ENCODE results near the gene C21orf58.

Gene C21orf58

GRCh38 chr21:46264690-46265144, 59.0 kb downstream of the C21orf58 start:
- DNase-seq, result peak in 1 of 56 donors; percentile 26

- no peak for DNase-seq
These were observed 59.5 kb downstream of the C21orf58 start for GRCh38 chr21:46264046-46264689.

- no peak for DNase-seq
These were observed 67.1 kb downstream of the C21orf58 start for GRCh38 chr21:46256501-46256994.

- DNase-seq, result no peak
These were observed 67.8 kb downstream of the C21orf58 start for GRCh38 chr21:46255758-46256337.

GRCh38 chr21:46255166-46255565, 68.5 kb downstream of the C21orf58 start:
- DNase-seq, result no peak

GRCh38 chr21:46254208-46254975, 69.3 kb downstream of the C21orf58 start:
- DNase-seq, result no peak

GRCh38 chr21:46253610-46254124, 70.0 kb downstream of the C21orf58 start:
- DNase-seq, result no peak

GRCh38 chr21:46252840-46253239, 70.8 kb downstream of the C21orf58 start:
- no peak for DNase-seq

Measured in amygdala (tissue), 56 donors.